ENCODE results near the gene C16orf90. TPM values are rescaled to one million over a fixed set of nuclear protein-coding genes. Genes with fewer than 3 reads are reported as not detected.
A peak's percentile ranks its signal among the peaks of the same experiment; 100 is the strongest.

The C16orf90 gene, protein sequence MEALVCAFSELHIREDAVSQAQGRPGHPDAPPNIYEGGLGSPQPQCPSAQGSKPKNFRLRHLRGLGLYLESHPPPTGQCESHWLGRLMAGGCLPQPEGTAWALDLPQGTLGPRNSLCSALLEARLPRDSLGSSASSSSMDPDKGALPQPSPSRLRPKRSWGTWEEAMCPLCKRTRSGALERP
- not detected for total RNA-seq

DNA sequence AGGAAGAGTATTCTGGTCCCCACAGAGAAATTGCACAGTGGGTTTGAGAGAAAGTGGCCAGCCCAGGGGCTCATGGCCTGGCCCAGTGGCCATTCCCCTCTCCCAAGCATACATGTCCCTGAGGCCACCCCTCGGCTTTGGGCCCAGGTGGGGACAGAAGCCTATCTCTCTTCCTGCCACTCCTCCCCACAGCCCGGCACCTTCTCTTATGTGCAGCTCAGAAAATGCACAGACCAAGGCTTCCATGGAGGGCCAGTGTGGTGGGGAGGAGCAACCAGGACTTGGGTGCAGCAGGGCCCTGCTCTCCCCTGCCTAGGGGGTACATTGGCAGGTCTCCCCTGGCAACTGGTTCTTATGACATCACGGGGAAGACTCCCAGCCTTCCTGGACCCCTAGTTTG is at the start of gene C16orf90:
C16orf90 (minus strand) TSS at position 314 of the 400 bp plus-strand sequence; CDS start at position 246, 68 bp downstream.
- DNase-seq: no peak

DNA sequence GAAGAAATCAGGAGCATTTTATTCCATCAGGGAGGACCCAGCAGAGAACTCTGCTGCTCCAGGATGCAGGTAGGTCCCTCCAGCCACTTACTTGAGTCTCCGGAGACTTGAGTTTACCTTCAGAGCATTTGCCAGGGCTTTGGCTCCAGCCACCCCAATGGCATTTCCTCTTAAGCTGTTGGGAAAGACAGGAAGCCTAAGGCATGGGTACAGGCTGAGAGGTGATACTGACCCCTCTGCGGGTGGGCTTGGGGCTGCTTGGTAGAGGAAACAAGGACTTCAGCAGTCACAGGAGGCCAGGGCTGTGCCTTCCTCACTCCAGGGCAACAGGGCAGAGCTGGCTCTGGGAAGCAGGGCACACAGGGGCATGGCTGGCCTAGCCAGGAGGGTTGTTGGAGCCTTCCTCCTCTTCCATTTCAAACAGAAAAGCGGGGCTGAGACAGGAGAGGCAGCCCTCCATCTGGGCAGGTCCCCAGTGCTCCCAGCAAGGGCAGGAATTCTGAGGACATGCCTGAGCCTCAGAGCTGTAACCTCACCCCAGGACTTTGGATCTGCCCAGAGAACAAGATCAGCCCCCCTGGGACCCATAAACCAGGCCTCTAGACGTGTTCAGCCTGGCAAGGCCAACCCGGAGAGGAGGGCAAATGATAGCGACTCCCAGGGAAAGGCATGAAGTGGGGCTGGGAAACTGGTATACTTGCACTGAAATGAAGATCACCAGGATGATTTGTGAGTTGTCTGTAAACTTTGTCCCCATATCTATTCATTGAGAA is 47.5 kb upstream of the C16orf90 start:
- intact Hi-C loops (cut with DNase I; ENCODE audit: low total_unique reads) (no loop called here), in situ Hi-C loops (cut with MboI; ENCODE audit: low sequenced_read_pairs in 4 of 4) (loop anchor here in 1 of 4 donors (25.0 kb wide), 1 partner anchor 345 kb away; the partner anchor contains the start of gene CREBBP)
- DNase-seq: no peak
- H3K27me3 ChIP-seq: no peaks in the 10 kb centered on the region
- ATAC-seq: no peak
- TF ChIP-seq, protein P1, sequence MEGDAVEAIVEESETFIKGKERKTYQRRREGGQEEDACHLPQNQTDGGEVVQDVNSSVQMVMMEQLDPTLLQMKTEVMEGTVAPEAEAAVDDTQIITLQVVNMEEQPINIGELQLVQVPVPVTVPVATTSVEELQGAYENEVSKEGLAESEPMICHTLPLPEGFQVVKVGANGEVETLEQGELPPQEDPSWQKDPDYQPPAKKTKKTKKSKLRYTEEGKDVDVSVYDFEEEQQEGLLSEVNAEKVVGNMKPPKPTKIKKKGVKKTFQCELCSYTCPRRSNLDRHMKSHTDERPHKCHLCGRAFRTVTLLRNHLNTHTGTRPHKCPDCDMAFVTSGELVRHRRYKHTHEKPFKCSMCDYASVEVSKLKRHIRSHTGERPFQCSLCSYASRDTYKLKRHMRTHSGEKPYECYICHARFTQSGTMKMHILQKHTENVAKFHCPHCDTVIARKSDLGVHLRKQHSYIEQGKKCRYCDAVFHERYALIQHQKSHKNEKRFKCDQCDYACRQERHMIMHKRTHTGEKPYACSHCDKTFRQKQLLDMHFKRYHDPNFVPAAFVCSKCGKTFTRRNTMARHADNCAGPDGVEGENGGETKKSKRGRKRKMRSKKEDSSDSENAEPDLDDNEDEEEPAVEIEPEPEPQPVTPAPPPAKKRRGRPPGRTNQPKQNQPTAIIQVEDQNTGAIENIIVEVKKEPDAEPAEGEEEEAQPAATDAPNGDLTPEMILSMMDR (IDR thresholded peaks at IDR 0.05 in 4 of 5, conservative IDR thresholded peaks at IDR 0.05 in 1 of 5): no peak
- no peak for TF ChIP-seq POLR2A (IDR thresholded peaks at IDR 0.05)
- H3K27ac ChIP-seq: peak overlapping the region in 1 of 4 donors; percentile 29
- H3K4me1 ChIP-seq: peaks cover 26 to 36% of the 10 kb centered on the region in 2 donors
- H3K4me3 ChIP-seq: no peak overlapping the region
- H3K9me3 ChIP-seq: no peaks in the 10 kb centered on the region
- H3K36me3 ChIP-seq: no peaks in the 10 kb centered on the region

More for the DNA sequence above, at the start of gene C16orf90:
- intact Hi-C loops (cut with DNase I; ENCODE audit: low total_unique reads) (no loop called here), in situ Hi-C loops (cut with MboI; ENCODE audit: low sequenced_read_pairs in 4 of 4) (loop anchor here in 1 of 4 donors (10.0 kb wide), 1 partner anchor 90 kb away; the partner anchor contains the start of genes ZNF174 and ZSCAN32)
- Histone ChIP-seq H3K27me3 (no peaks in the 10 kb centered on the region), H3K27ac (no peak within 1 kb of the TSS), H3K4me1 (no peaks in the 10 kb centered on the region), H3K4me3 (no peak within 1 kb of the TSS), H3K9me3 (no peaks in the 10 kb centered on the region), H3K36me3 (no peaks in the 10 kb centered on the region)
- no peak for ATAC-seq
- TF ChIP-seq, protein P1 (IDR thresholded peaks at IDR 0.05 in 4 of 5, conservative IDR thresholded peaks at IDR 0.05 in 1 of 5): no peak
- TF ChIP-seq POLR2A (IDR thresholded peaks at IDR 0.05): no peak

DNA sequence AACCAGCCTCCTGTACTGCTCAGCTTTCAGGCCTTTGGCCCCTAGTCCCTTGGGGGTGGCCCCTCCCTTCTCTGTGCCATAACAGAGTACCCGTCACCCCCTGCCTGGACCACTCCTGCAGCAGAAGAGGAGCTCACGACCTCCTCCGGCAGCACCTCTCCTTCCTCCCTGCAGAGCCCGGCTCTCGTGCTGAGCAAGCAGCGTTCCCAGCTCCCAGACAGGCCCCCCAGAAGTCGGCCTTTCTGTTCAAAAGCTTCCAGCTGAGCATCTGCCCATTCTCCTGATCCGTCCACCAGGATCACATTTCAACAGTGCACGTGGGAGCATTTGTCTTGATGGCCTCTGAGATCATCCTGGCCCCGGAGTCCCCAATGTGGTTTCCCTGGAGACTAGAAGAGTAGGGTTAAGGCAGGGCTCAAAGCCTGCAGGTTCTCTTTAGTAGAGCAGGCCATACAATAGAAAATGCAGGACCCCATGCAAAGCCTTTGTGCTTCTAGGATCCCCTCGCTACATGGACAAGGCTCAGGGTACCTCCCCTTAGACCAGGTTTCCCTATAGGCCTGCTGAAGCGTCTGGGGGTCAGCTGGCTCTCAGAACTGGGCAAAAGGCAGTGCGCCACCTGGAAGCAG is 46.4 kb upstream of the C16orf90 start:
- Histone ChIP-seq H3K36me3 (no peaks in the 10 kb centered on the region), H3K4me3 (no peak overlapping the region), H3K9me3 (no peaks in the 10 kb centered on the region), H3K27me3 (no peaks in the 10 kb centered on the region), H3K4me1 (peaks cover 25 to 44% of the 10 kb centered on the region in 2 donors), H3K27ac (no peak overlapping the region)
- in situ Hi-C loops (cut with MboI; ENCODE audit: low sequenced_read_pairs in 4 of 4) (loop anchor here in 1 of 4 donors (25.0 kb wide), 1 partner anchor 346 kb away; the partner anchor contains the start of gene CREBBP), intact Hi-C loops (cut with DNase I; ENCODE audit: low total_unique reads) (no loop called here)
- ATAC-seq (no peak), DNase-seq (no peak)
- TF ChIP-seq, protein P1 (IDR thresholded peaks at IDR 0.05 in 4 of 5, conservative IDR thresholded peaks at IDR 0.05 in 1 of 5): no peak
- TF ChIP-seq POLR2A (IDR thresholded peaks at IDR 0.05): no peak

DNA sequence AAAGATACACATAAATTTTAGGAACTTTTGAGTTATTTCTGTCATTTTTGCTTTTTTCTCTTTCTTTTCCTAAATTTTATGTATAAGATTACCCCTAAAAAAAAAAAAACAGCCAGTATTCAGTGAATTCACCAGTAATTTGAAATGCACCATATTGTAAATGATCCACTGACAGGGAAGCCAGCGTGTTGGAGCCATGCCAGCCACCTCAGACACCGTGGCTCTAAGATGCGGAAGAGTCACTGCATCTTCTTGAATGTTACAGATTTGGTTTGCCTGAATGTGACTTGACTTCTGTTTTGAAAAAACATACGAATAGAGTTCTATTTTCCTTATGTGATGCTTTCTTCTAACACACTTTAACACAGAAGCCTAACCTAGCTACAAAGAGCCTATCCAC is 42.9 kb upstream of the C16orf90 start:
- H3K36me3 ChIP-seq: peaks cover 0 to 11% of the 10 kb centered on the region in 2 donors
- no peaks in the 10 kb centered on the region for H3K9me3 ChIP-seq
- no peak overlapping the region for H3K4me3 ChIP-seq
- H3K27ac ChIP-seq: no peak overlapping the region
- no peak for TF ChIP-seq POLR2A (IDR thresholded peaks at IDR 0.05)
- TF ChIP-seq, protein P1 (IDR thresholded peaks at IDR 0.05 in 4 of 5, conservative IDR thresholded peaks at IDR 0.05 in 1 of 5): no peak
- no peaks in the 10 kb centered on the region for H3K27me3 ChIP-seq
- ATAC-seq (no peak), DNase-seq (no peak)
- intact Hi-C loops (cut with DNase I; ENCODE audit: low total_unique reads) (no loop called here), in situ Hi-C loops (cut with MboI; ENCODE audit: low sequenced_read_pairs in 4 of 4) (loop anchor here in 1 of 4 donors (25.0 kb wide), 1 partner anchor 349 kb away; the partner anchor contains the start of gene CREBBP)
- peaks cover 28 to 43% of the 10 kb centered on the region in 2 donors for H3K4me1 ChIP-seq

Data from gastrocnemius medialis (tissue), 4 donors.